Loucy (cell line): ENCODE results near the gene ADGRL1.
"Not testable (repeated sequence)": the region's sequence is repeated elsewhere in the genome, so short reads cannot be mapped to it uniquely, and the experiment has no call there.

Source experiments
- H2AFZ ChIP-seq: fragments of 200-600 bp; sonication (generic); 2 replicates; pipeline ENCODE4 v1.6.0; 2016; ENCODE audit warnings: antibody characterized with exemption, mild to moderate bottlenecking, low read length, moderate library complexity
- H3F3A ChIP-seq: fragments of 200-600 bp; 2 replicates; pipeline ENCODE4 v1.6.0; 2016; ENCODE audit warnings: antibody characterized with exemption, low read depth, mild to moderate bottlenecking
- H3K27me3 ChIP-seq: fragments of 200-600 bp; sonication (generic); 2 replicates; pipeline ENCODE4 v1.6.1; 2014; ENCODE audit warnings: low read length, mild to moderate bottlenecking; ENCODE audit not compliant: insufficient read depth, poor library complexity, severe bottlenecking
- H3K36me3 ChIP-seq: fragments of 200-600 bp; sonication (generic); 2 replicates; pipeline ENCODE4 v1.6.1; 2016; ENCODE audit warnings: low read length; ENCODE audit not compliant: insufficient read depth
- H3K4me1 ChIP-seq: fragments of 200-600 bp; sonication (generic); 2 replicates; pipeline ENCODE4 v1.5.1; 2014; ENCODE audit warnings: low read length, mild to moderate bottlenecking; ENCODE audit not compliant: insufficient read depth, poor library complexity, severe bottlenecking
- H3K4me2 ChIP-seq: fragments of 200-600 bp; sonication (generic); 2 replicates; pipeline ENCODE4 v1.6.0; 2014; ENCODE audit warnings: antibody characterized with exemption, low read length, low read depth, mild to moderate bottlenecking; ENCODE audit not compliant: poor library complexity, severe bottlenecking
- H3K4me3 ChIP-seq: fragments of 200-600 bp; sonication (generic); 2 replicates; pipeline ENCODE4 v1.5.1; 2014; ENCODE audit warnings: low read length, mild to moderate bottlenecking, mixed read lengths; ENCODE audit not compliant: poor library complexity, severe bottlenecking
- H3K79me2 ChIP-seq: fragments of 200-600 bp; sonication (generic); 2 replicates; pipeline ENCODE4 v1.6.1; 2014; ENCODE audit warnings: low read length; ENCODE audit not compliant: insufficient read depth
- H3K9ac ChIP-seq: fragments of 200-600 bp; sonication (generic); 2 replicates; pipeline ENCODE4 v1.6.0; 2014; ENCODE audit warnings: mild to moderate bottlenecking, low read depth, low read length, moderate library complexity; ENCODE audit not compliant: poor library complexity, severe bottlenecking
- H3K9me2 ChIP-seq: fragments of 200-600 bp; sonication (generic); replicated peaks from 2 replicates; pipeline ENCODE4 v1.6.1; 2016; ENCODE audit warnings: low read depth, low read length, mixed read lengths
- H3K9me3 ChIP-seq: fragments of 200-600 bp; sonication (generic); 2 replicates; pipeline ENCODE4 v1.6.1; 2014; ENCODE audit warnings: mild to moderate bottlenecking, antibody characterized with exemption, low read length, low read depth; ENCODE audit not compliant: insufficient read depth
- H4K20me1 ChIP-seq: fragments of 200-600 bp; sonication (generic); 2 replicates; pipeline ENCODE4 v1.6.0; 2014; ENCODE audit warnings: antibody characterized with exemption, low read length, mild to moderate bottlenecking; ENCODE audit not compliant: insufficient read depth, poor library complexity, severe bottlenecking
- EZH2phosphoT487 ChIP-seq: fragments of 200-600 bp; IDR thresholded peaks from 2 replicates; pipeline ENCODE4 v1.6.1; 2018; ENCODE audit warnings: antibody characterized with exemption, mild to moderate bottlenecking, moderate library complexity, borderline replicate concordance
- TF ChIP-seq, protein P1 (sequence below): fragments of 200-600 bp; sonication (generic); conservative IDR thresholded peaks from 2 replicates; pipeline ENCODE4 v1.5.1; 2014; ENCODE audit warnings: mild to moderate bottlenecking, antibody characterized with exemption, low read length

ADGRL1 gene

GRCh38 chr19:14206308-14206707 lies 339 bp upstream of the ADGRL1 start:
- not testable (repeated sequence) for H3K9me3 ChIP-seq, H4K20me1 ChIP-seq, H3K9ac ChIP-seq, H3K36me3 ChIP-seq, H3K27me3 ChIP-seq, H3K4me1 ChIP-seq, H2AFZ ChIP-seq, H3K9me2 ChIP-seq, H3F3A ChIP-seq
- peaks cover 36% of the 10 kb centered on the region for H3K79me2 ChIP-seq
- peak overlapping the region; percentile 67 for H3K4me2 ChIP-seq
- peak overlapping the region; percentile 76 for H3K4me3 ChIP-seq

DNA sequence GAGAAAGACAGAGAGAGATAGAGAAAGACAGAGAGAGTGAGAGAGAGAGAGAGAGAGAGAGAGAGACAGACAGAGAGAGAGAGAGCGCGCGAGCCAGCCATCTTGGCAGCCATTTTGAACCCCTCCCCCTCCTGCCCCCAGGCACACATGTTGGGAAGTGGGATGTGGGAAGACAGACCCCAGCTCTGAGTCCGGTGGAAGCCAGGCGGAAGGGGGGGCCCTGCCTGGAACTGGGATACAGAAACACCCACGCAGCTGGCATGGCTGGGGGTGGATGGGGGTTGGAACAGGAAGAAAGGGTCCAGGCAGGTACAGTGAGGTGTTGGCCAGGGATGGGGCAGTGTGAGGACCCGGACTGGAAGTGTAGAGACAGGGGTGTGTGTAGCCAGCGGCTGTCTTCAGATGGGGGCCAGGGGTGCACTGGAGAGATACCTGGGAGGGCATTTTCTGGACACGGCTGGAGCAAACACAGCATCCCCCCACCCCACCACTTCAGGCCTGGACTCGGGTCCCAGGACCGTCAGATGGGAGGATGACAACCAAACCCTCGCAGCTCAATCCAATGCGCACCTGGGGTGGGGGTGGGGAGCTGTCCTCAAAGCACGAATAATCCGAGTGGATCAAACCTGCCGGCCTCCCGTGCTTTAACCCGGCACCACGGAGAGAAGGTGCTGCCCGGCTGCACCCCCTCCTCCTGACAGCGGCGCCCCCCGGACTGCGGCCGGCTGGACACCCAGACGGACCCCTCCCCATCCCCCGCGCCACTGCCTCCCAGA lies 1.1 kb downstream of the ADGRL1 start:
- not testable (repeated sequence) for H2AFZ ChIP-seq, H3F3A ChIP-seq, H3K9me3 ChIP-seq, H4K20me1 ChIP-seq, H3K9me2 ChIP-seq, H3K36me3 ChIP-seq, H3K9ac ChIP-seq, H3K4me1 ChIP-seq, H3K27me3 ChIP-seq
- Histone ChIP-seq H3K4me2 (peak overlapping the region; percentile 67), H3K79me2 (peaks cover 38% of the 10 kb centered on the region), H3K4me3 (peak overlapping the region; percentile 76)

GRCh38 chr19:14204219-14204618 lies 1.8 kb downstream of the ADGRL1 start:
- H3K79me2 ChIP-seq = peaks cover 39% of the 10 kb centered on the region
- not testable (repeated sequence) for H3K9me3 ChIP-seq, H3K9ac ChIP-seq, H3K27me3 ChIP-seq, H2AFZ ChIP-seq, H3K9me2 ChIP-seq, H3K4me1 ChIP-seq, H3K36me3 ChIP-seq, H3F3A ChIP-seq, H4K20me1 ChIP-seq
- peak overlapping the region; percentile 76 for H3K4me3 ChIP-seq
- H3K4me2 ChIP-seq = peak overlapping the region; percentile 67

GRCh38 chr19:14203788-14204187 lies 2.2 kb downstream of the ADGRL1 start:
- Histone ChIP-seq H3K79me2 (peaks cover 43% of the 10 kb centered on the region), H3K4me2 (peak overlapping the region; percentile 67), H3K4me3 (peak overlapping the region; percentile 76)
- not testable (repeated sequence) for H3F3A ChIP-seq, H3K4me1 ChIP-seq, H3K9ac ChIP-seq, H3K9me2 ChIP-seq, H3K36me3 ChIP-seq, H3K9me3 ChIP-seq, H3K27me3 ChIP-seq, H4K20me1 ChIP-seq, H2AFZ ChIP-seq

GRCh38 chr19:14203177-14203576 lies 2.8 kb downstream of the ADGRL1 start:
- H3K9ac ChIP-seq = no peak overlapping the region
- no peaks in the 10 kb centered on the region for H3F3A ChIP-seq
- H3K36me3 ChIP-seq = no peaks in the 10 kb centered on the region
- TF ChIP-seq EZH2phosphoT487 = no peak
- TF ChIP-seq, protein P1, sequence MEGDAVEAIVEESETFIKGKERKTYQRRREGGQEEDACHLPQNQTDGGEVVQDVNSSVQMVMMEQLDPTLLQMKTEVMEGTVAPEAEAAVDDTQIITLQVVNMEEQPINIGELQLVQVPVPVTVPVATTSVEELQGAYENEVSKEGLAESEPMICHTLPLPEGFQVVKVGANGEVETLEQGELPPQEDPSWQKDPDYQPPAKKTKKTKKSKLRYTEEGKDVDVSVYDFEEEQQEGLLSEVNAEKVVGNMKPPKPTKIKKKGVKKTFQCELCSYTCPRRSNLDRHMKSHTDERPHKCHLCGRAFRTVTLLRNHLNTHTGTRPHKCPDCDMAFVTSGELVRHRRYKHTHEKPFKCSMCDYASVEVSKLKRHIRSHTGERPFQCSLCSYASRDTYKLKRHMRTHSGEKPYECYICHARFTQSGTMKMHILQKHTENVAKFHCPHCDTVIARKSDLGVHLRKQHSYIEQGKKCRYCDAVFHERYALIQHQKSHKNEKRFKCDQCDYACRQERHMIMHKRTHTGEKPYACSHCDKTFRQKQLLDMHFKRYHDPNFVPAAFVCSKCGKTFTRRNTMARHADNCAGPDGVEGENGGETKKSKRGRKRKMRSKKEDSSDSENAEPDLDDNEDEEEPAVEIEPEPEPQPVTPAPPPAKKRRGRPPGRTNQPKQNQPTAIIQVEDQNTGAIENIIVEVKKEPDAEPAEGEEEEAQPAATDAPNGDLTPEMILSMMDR = no peak
- no peak overlapping the region for H3K4me3 ChIP-seq
- no peaks in the 10 kb centered on the region for H3K9me2 ChIP-seq
- H3K27me3 ChIP-seq = no peaks in the 10 kb centered on the region
- H3K4me2 ChIP-seq = peak overlapping the region; percentile 67
- H2AFZ ChIP-seq = no peak overlapping the region
- no peaks in the 10 kb centered on the region for H3K9me3 ChIP-seq
- H3K79me2 ChIP-seq = peaks cover 46% of the 10 kb centered on the region
- no peaks in the 10 kb centered on the region for H4K20me1 ChIP-seq
- peaks cover 5% of the 10 kb centered on the region for H3K4me1 ChIP-seq

GRCh38 chr19:14201481-14201880 lies 4.5 kb downstream of the ADGRL1 start:
- H3K79me2 ChIP-seq = peaks cover 53% of the 10 kb centered on the region
- not testable (repeated sequence) for H4K20me1 ChIP-seq, H3F3A ChIP-seq, H3K36me3 ChIP-seq, H3K4me3 ChIP-seq, H3K9ac ChIP-seq, H2AFZ ChIP-seq, H3K4me2 ChIP-seq, H3K9me2 ChIP-seq, H3K27me3 ChIP-seq, H3K9me3 ChIP-seq, H3K4me1 ChIP-seq
